GM19324 (cell line): ENCODE measurements around the gene MRPL3.

Experiments
- ATAC-seq: cut with Tn5 transposase; IDR thresholded peaks from one replicate; pipeline ENCODE4 v1.9.1; 2021; ENCODE audit warnings: mild to moderate bottlenecking, moderate library complexity; ENCODE audit not compliant: unreplicated experiment, low FRiP score

The MRPL3 gene

GRCh38 chr3:131421957-131422498, 80.7 kb downstream of the MRPL3 start:
- no peak for ATAC-seq

GRCh38 chr3:131421301-131421700, 81.5 kb downstream of the MRPL3 start:
- ATAC-seq, result no peak

- no peak for ATAC-seq
Observed at GRCh38 chr3:131417751-131418150, 85.0 kb downstream of the MRPL3 start.
